Measurements from ENCODE around the gene TOB2. TPM values are rescaled to one million over a fixed set of nuclear protein-coding genes. Genes with fewer than 3 reads are reported as not detected.
A peak's percentile ranks its signal among the peaks of the same experiment; 100 is the strongest.

TOB2 gene
- polyA plus RNA-seq (2012; rRNA removed) = 6.2 and 8.3 TPM in 2 replicates
- polyA plus RNA-seq (2012; cell fraction: cytosol; rRNA removed) = 5.0 and 7.3 TPM in 2 replicates
- 7.2 and 8.6 TPM in 2 replicates for polyA plus RNA-seq (2012; cell fraction: nucleus; rRNA removed)

DNA sequence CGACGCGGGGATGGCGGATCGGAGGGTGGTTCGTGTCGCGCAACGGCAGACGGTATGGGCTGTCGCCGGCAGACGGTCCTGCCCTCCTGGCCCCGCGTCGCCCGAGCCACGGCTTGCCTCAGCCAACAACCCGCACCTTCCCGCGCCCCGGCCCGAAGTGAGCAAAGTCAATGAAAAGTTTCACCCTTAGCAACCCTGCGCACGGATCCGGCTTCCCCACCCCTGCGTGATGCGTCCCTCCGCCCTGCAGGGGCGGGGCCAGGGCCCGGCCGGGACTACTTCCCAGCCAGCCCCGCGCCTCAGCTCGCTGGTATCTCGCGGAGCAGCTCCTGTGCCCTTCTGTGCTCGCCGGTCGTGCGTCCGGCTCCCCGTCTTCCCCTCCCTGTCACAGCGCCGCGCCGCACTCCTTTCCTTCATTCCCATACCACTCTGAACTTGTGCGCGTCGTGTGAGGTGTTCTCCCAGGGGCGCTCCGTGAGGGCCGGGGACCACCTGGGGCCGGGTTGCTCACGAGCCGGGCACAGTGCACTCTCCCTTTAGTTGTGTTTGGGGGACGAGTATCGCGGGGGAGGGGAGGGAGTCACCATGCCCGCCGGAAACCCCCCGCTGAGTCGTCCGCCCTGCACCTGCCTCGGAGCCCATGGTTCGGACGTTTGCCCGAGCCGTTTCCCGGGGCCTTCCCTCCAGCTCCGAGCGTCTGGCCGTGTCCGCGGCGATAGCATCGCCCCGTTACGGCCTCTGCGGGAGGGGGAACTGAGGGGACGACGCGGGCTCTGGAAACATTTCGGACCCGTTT is at the start of gene TOB2:
Gene TOB2 (minus strand): TSS at position 163 of the 796 bp plus-strand sequence. CDS start 9,456 bp downstream, outside the sequence.
- peak within 1 kb of the TSS; percentile 94 for H3K4me2 ChIP-seq
- peaks cover 11% of the 10 kb centered on the region; the same call in 1 of the 2 replicates for H4K20me1 ChIP-seq (ENCODE audit: insufficient read depth)
- peak within 1 kb of the TSS; percentile 86 to 97 for H3K27ac ChIP-seq (ENCODE audit: low read depth in 2 of 2, low read length in 1 of 2)
- TF ChIP-seq MXI1 (IDR thresholded peaks at IDR 0.05; ENCODE audit: low read depth, low read length) (peak; percentile 58), POLR2AphosphoS5 (IDR thresholded peaks at IDR 0.05; ENCODE audit: low read depth, low read length) (peak; percentile 97), REST (IDR thresholded peaks at IDR 0.05; ENCODE audit: low read depth, low read length) (no peak), RXRA (IDR thresholded peaks at IDR 0.05; ENCODE audit: borderline replicate concordance, low read depth) (peak; percentile 21; the same call in 1 of the 2 replicates), MEF2A (IDR thresholded peaks at IDR 0.05; ENCODE audit: borderline replicate concordance, low read depth) (no peak), RFX5 (IDR thresholded peaks at IDR 0.05; ENCODE audit: low read length) (peak; percentile 73), CHD2 (IDR thresholded peaks at IDR 0.05; ENCODE audit: low read length, partially characterized antibody) (peak; percentile 98), TEAD4 (IDR thresholded peaks at IDR 0.05; ENCODE audit: borderline replicate concordance, insufficient read depth) (no peak), TCF12 (IDR thresholded peaks at IDR 0.05) (peak; percentile 16; the same call in 1 of the 2 replicates), SIN3A (IDR thresholded peaks at IDR 0.05; ENCODE audit: borderline replicate concordance, low read depth, low read length) (peak; percentile 95; the same call in 1 of the 2 replicates), YY1 (IDR thresholded peaks at IDR 0.05; ENCODE audit: low read depth) (no peak), TAF1 (IDR thresholded peaks at IDR 0.05; ENCODE audit: borderline replicate concordance, low read depth, low read length) (peak; percentile 95), NFIC (IDR thresholded peaks at IDR 0.05; ENCODE audit: borderline replicate concordance) (peak; percentile 29; the same call in 1 of the 2 replicates), RCOR1 (IDR thresholded peaks at IDR 0.05; ENCODE audit: low read length) (peak; percentile 65), FOSL2 (IDR thresholded peaks at IDR 0.05; ENCODE audit: borderline replicate concordance, low read depth) (no peak), USF2 (IDR thresholded peaks at IDR 0.05; ENCODE audit: borderline replicate concordance, low read depth, low read length) (no peak), EZH2phosphoT487 (IDR thresholded peaks at IDR 0.05; ENCODE audit: borderline replicate concordance, low read depth) (no peak), GABPA (IDR thresholded peaks at IDR 0.05; ENCODE audit: low read depth) (peak; percentile 19; the same call in 1 of the 2 replicates)
- TF ChIP-seq, protein P1, sequence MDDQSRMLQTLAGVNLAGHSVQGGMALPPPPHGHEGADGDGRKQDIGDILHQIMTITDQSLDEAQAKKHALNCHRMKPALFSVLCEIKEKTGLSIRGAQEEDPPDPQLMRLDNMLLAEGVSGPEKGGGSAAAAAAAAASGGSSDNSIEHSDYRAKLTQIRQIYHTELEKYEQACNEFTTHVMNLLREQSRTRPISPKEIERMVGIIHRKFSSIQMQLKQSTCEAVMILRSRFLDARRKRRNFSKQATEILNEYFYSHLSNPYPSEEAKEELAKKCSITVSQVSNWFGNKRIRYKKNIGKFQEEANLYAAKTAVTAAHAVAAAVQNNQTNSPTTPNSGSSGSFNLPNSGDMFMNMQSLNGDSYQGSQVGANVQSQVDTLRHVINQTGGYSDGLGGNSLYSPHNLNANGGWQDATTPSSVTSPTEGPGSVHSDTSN (IDR thresholded peaks at IDR 0.05) = peak; percentile 88
- TF ChIP-seq, protein P2, sequence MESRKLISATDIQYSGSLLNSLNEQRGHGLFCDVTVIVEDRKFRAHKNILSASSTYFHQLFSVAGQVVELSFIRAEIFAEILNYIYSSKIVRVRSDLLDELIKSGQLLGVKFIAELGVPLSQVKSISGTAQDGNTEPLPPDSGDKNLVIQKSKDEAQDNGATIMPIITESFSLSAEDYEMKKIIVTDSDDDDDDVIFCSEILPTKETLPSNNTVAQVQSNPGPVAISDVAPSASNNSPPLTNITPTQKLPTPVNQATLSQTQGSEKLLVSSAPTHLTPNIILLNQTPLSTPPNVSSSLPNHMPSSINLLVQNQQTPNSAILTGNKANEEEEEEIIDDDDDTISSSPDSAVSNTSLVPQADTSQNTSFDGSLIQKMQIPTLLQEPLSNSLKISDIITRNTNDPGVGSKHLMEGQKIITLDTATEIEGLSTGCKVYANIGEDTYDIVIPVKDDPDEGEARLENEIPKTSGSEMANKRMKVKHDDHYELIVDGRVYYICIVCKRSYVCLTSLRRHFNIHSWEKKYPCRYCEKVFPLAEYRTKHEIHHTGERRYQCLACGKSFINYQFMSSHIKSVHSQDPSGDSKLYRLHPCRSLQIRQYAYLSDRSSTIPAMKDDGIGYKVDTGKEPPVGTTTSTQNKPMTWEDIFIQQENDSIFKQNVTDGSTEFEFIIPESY (IDR thresholded peaks at IDR 0.05; ENCODE audit: borderline replicate concordance, low read depth) = 0 out of 2 replicates have a peak, but pooled peaks have one; percentile 17
- ChIA-PET POLR2A (interaction anchor here (0.9 to 3.1 kb wide), 4 partner anchors 22 to 161 kb away, joined by 3 to 15 read pairs (median 6); partner anchors contain the start of genes ACO2, PHF5A and RANGAP1), CTCF (interaction anchor here (1.4 to 1.7 kb wide), 2 partner anchors 43 to 97 kb away, joined by 3 to 5 read pairs; partner anchors contain the start of gene POLR3H)
- H3K4me3 ChIP-seq (ENCODE audit: low read depth in 2 of 2, low read length in 1 of 2) = peak within 1 kb of the TSS; percentile 68 to 74
- peaks cover 7 to 8% of the 10 kb centered on the region in 2 experiments for H3K36me3 ChIP-seq (replicated peaks in 1 of 2; ENCODE audit: control insufficient read depth in 1 of 2, insufficient read depth in 2 of 2, low read length in 1 of 2)
- peaks cover 46% of the 10 kb centered on the region for H3K79me2 ChIP-seq (ENCODE audit: insufficient read depth)
- no peaks in the 10 kb centered on the region for H3F3A ChIP-seq (replicated peaks; ENCODE audit: insufficient read depth)
- 0% methylated on average over 8 of the region's 85 CpGs for WGBS (ENCODE audit: low lambda C conversion rate)
- H2AFZ ChIP-seq (ENCODE audit: low read depth) = peak within 1 kb of the TSS; percentile 59; the same call in 1 of the 2 replicates
- H3K9me3 ChIP-seq = no peaks in the 10 kb centered on the region
- H3K4me1 ChIP-seq (ENCODE audit: control insufficient read depth in 1 of 2, insufficient read depth in 2 of 2, low read depth in 1 of 2, low read length in 1 of 2) = peaks cover 0 to 5% of the 10 kb centered on the region in 2 experiments; a peak in 2 of 4 replicates
- no peaks in the 10 kb centered on the region for H3K9me2 ChIP-seq
- peak within 1 kb of the TSS; percentile 90 for H3K9ac ChIP-seq
- peak; percentile 80 for DNase-seq
- H3K27me3 ChIP-seq (ENCODE audit: insufficient read depth) = no peaks in the 10 kb centered on the region
